Measurements from ENCODE around the gene PTTG1IP2.

- TF ChIP-seq RAD21 (IDR thresholded peaks at IDR 0.05; ENCODE audit: low read depth) (no peak), TAF1 (IDR thresholded peaks at IDR 0.05; ENCODE audit: low read depth) (no peak), CREB1 (IDR thresholded peaks at IDR 0.05; ENCODE audit: low read depth) (no peak), EP300 (IDR thresholded peaks at IDR 0.05; ENCODE audit: borderline replicate concordance) (no peak)
Measured at GRCh38 chr7:90503367-90503766, 33.9 kb downstream of the PTTG1IP2 start.
